HG03342 (cell line): Measurements from ENCODE around the gene PPP1R12B.
"Not testable (repeated sequence)": the region's sequence is repeated elsewhere in the genome, so short reads cannot be mapped to it uniquely, and the experiment has no call there.

Source experiments
- ATAC-seq: cut with Tn5 transposase; IDR thresholded peaks from one replicate; pipeline ENCODE4 v1.9.1; 2021; ENCODE audit warnings: mild to moderate bottlenecking, moderate library complexity; ENCODE audit not compliant: unreplicated experiment

PPP1R12B gene

DNA sequence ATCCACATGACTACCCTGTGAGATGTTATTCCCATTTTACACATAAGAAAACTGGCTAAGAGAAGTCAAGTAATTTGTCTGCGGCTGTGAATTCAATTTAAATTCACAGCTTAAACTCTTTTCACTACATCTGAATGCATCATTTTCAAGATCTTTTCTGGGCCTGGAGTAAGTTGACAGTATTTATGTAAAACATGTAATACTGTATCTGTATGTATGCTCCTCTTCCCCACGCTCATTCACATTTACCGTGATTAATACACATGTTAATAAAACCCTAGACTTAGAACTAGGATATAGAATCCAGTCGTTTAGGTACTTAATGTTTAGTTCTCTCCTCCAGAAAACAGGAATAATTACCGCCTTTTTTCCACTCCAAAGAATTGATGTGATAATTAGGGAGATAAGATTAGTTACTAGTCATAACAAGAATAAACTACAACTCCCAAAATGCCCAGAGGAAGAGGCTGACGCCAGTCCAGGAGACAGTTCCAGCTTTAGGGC lies 442 bp upstream of the PPP1R12B start:
- no peak for ATAC-seq

DNA sequence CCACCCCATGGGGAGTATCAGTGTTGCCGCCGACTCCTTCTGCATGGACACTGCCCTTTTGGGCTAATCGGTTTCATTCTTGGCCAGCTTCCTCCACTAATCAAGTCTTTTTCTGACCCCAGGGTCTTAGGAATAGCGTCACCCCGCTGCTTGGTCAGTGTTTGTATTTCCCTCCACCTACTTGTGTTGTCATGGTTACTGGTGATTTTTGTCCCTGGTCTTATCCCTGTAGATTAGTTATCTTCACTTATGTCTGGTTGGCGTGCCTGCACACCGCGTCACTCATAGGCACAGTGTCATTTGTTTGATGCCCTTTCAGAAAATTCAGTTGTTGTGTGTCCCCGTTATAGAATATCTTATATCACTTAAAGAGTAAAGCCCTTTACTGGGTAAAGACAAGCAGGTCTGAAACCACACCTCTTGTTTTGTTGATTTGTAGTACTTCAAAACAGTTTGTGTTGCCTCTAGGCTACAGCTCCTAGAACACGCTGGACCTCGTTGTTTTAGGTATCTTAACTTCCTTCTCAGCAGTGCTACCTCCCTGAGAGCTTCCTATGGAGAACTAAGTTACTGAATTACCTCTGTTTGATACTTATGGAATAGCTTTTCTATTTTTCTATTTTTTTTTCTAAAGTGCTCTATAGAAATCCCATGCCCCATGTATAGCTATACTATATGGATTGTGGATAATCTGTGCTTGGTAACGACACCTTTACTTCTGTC lies 868 bp downstream of the PPP1R12B start:
- ATAC-seq: peak; percentile 13

DNA sequence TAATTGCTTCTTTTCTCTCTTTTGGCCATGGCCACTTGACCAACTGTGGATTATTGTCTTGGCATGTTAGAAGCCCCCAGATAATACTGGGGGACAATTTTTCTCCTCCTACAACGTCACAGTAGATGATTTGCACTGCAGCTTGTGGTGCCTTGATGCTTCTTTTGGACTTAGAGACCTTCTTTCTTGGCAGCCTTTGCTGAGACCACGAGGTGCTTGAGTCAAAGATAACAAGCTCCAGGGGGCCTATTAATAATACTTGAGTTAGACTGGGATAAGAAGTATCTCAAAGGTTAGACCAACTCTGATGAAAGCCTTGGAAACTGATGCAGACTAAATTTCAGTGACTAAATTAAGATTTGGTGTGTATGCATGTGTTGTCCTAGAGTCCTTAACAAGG lies 3.2 kb downstream of the PPP1R12B start:
- no peak for ATAC-seq

DNA sequence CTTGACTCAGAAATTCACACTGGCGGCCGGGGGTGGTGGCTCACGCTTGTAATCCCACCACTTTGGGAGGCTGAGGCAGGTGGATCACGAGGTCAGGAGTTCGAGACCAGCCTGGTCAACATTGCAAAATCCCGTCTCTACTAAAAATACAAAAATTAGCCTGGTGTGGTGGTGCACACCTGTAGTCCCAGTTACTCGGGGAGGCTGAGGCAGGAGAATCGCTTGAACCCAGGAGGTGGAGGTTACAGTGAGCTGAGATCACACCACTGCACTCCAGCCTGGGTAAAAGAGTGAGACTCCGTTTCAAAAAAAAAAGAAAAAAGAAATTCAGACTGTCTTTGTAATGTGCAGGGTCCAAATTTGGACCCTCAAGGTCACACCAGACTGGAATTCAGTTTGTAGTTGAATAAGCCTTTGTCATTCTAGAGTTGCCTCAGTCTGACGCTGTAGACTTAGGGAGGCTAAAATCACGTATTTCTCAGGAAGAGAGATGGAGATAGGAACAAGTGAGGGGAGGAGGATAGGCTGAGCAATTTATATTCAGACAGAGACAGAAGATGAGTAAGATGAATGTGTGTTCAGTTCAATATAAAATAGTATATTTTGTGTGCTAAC lies 4.2 kb downstream of the PPP1R12B start:
- ATAC-seq: not testable (repeated sequence)

DNA sequence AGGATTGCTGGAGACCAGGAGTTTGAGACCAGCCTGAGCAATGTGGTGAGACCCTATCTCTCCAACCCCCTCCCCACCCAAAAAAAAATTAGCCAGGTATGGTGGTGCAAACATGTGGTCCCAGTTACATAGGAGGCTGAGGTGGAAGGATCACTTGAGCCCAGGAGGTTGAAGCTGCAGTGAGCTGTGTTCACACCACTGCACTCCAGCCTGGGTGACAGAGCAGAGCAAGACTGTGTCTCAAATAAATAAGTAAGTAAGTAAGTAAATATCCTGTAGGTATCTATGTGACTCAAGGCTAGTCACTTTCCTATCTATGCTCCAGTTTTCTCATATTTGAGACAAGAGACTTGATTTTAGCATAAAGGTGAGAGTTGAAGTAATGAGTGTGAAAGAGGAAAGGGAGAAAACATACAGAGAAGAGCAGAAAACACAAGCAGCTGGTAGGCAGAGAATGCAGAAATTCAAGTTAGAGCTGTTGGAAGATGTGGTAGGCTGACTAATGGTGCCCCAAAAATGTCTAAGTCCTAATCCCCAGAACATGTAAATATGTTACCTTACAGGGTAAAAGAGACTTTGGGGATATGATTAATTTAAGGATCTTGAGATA lies 7.5 kb downstream of the PPP1R12B start:
- no peak for ATAC-seq

DNA sequence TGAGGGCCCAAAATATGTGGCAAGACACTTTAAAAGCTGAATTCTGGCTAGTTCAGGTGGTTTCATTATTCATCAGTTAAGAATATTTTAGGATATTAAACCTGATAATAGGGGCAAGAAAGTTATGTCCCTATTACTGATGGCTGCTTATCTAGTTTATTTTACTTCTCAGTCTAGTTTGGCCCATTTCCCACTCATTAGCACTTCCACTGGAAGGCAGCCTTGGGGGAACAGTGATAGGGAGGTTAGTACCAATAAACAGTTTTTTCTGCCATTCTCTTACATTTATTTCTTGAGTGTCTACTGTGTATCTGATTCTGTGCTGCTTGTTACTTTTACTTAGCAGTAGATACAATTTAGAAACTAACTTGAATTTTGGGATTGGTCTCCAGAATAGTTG lies 9.0 kb downstream of the PPP1R12B start:
- ATAC-seq: no peak

DNA sequence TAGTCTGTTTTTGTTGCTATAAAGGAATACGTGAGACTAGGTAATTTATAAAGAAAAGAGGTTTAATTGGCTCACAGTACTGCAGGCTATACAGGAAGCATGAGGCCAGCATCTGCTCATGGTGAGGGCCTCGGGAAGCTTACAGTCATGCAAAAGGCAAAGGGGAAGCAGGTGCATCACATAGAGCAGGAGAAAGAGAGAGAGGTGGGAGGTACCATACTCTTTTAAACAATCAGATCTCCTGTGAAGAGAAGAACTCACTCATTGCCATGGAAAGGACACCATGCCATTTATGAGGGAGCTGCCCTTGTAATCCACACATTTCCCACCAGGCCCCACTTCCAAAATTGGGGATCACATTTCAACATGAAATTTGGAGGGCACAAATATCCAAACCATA lies 12.7 kb downstream of the PPP1R12B start:
- ATAC-seq: no peak

DNA sequence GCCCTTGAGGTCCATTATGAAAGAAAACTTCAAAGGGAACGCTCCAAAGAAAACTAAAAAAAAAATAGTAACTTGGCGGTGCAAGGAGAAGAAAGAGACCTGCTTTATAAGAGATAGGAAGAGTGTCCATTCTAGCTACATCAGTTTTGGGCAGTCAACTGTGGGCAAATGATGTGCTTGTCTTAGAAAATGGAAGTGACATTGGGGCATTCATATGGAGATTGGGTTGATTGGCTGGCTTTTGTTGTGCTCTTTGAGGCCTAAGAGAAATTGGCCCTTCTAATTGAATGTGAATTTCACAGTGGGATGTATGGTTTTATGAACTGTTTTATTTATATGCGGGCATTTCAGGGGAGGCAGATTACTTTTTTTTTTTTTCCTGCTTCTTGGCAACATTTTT lies 13.2 kb downstream of the PPP1R12B start:
- ATAC-seq: no peak

DNA sequence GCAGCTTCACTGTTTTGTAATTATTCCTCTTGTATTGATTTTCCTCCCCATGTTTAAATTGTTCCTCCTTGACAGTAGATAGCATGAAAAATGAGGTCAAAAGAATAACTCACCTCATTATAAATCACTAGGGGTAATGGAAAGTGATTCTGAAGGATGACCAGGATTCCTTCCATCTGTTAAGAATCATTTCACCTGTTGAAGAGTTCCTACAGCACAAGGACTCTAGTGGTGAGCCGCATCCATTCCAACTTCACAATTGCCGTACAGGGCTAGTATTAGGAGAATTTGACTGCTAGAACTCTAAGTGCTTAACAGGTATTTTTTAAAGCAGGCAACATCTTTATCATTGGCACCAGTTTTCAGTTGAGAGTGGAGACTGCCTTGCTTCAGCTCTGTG lies 13.7 kb downstream of the PPP1R12B start:
- ATAC-seq: no peak

DNA sequence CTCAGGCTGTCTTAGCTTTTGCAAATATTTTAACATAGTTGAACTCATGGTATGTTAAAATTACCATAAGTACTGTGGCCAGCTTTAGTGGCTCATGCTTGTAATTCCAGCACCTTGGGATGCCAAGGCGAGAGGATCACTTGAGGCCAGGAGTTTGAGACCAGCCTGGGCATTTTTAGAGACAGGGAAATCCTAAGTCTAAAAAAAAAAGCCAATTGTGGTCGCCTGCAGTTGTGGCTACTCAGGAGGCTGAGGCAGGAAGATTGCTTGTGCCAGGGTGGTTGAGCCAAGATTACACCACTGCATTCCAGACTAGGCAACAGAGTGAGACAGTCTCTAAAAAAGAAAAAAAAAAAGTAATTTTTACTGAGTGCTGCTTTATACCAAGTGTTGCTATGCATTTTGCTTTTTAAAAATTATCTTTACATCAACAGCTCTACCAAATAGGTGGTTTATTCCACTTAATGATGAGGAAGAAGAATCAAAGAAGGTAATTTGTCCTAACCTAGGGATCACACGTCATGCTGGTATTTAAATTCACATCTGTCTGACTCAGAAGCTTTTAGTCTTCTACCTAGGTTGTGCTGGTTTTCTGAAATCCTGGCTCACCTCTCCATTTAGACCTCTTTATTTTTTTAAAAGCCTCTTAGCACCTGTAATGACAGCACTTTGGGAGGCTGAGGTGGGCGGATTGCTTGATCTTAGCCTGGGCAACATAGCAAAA lies 16.8 kb downstream of the PPP1R12B start:
- ATAC-seq: no peak

DNA sequence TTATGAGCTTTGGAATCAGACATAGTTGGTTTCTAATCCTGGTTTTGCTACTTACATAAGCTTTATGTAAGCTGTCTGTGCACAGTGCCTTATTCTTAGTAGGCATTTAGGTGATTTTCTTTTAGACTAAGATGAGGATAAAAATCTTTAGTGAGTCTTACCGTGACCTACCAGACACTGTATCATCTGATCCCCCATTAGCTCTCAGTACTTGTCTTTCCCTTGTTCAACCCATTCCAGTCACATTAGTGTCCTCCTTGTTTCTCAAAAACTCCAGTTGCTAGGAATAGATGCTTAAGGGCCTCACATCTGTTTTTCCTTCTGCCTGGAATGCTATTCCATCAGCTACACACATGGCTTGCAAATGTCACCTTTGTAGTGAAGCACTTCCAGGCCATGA lies 18.8 kb downstream of the PPP1R12B start:
- no peak for ATAC-seq

DNA sequence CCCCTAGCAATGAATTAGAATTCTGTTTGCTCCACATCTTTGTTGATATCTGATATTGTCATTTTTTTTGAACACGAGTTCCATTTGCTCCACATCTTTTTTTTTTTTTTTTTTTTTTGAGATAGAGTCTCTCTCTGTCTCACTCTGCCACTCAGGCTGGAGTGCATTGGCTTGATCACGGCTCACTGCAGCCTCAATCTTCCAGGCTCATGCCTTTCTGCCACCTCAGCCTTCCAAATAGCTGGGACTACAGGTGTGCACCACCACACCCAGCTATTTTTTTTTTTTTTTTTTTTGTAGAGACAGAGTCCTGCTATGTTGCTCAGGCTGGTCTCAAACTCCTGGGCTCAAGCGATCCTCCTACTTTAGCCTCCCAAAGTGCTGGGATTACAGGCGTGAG lies 22.4 kb downstream of the PPP1R12B start:
- ATAC-seq: not testable (repeated sequence)

DNA sequence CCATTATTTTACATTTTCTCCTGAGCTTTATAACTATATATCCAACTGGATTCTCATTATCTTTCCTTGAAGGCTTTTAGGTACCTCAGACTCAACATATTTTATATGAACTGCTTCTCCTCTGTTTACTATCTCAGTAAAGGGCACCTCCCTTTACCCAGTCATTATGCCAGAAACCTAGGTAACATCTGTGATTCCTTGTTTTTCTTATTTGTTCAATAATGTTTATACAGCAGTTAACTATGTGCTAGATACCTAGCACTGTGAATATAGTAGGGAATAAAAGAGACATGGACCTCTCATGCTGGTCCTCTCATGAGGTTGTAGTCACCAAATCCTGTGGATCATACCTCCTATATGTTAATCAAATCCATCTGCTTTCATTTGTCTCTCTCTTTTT lies 25.6 kb downstream of the PPP1R12B start:
- no peak for ATAC-seq

DNA sequence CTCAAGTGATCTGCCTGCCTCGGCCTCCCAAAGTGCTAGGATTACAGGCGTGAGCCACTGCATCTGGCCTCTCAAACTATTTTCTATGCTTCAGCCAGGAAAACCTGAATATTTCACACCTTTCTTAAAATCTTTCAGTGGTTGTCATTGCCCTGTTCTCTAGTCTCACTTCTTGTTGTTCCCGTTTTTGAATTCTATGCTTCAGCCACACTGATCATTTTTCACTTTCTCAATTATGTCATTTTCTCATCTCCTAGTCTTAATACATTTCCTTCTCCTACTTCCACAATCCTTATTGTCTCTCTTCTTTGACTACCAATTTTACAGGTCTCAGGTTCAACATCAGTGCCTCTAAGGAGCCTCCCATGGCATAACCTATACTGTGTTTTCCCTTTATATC lies 26.7 kb downstream of the PPP1R12B start:
- not testable (repeated sequence) for ATAC-seq

DNA sequence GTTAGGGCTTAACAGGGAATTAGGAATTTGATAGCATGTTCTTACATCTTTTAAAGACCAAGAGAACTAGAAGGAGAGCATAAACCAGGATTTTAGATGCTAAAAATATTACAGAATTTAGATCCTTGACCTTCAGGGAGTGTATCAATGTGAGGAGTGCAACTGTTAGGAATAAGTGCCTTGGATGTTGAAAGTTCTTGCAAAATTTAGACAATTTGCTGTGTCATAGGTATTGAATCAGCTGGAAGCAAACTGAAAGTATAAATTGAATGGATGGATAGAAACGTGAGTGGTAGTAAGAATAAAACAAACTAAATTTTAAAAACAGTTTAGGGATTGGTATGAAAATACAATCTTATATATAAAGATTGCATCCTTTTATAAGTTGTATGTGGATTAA lies 27.7 kb downstream of the PPP1R12B start:
- no peak for ATAC-seq

DNA sequence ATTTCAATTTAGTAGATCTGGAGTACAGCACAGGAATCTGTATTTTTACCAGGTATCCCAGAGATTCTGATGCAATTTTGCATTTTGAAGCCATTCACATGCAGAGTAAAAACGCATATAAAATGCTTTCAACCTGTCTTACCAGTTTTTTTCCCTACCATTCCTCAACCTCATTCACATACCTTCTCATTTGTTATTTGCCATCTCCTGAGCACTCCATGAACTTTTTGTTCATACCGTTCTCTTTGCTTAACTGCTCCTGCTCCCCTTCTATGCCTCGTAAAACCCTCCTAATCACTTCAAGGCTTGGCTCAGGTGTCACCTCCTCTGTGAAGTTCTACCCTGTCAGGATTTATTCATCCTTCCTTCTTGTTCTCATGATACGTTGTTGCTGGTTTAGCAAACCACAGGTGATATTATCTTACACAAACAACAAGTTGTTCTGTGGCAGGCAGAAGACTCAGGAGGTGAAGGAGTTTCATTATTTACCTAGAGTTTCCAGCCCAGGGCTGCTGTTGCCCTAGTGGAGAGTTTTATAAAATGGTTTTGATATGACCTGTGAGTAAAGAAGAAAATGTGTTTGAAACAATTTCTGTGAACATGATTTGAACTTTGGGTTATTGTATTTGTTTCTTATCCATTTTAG lies 31.5 kb downstream of the PPP1R12B start:
- not testable (repeated sequence) for ATAC-seq

DNA sequence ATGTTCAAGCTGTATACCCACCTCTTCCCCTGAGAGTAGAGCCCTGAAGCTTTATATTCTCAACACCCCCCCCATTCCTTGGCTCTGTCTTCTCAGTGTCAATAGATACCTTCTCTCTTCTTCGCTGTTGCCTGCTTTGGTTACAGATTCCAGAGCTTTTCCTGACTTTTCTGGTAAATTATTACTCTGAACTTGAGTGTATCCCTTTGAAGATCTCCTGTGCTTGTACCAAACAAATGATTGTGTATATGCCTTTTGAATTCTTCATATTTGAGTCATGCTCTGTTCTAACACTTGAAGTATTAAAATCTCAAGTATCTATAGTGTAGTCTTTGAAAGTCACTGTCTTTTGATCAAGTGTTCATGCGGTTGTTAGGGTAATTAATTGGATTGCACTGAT lies 32.0 kb downstream of the PPP1R12B start:
- not testable (repeated sequence) for ATAC-seq

DNA sequence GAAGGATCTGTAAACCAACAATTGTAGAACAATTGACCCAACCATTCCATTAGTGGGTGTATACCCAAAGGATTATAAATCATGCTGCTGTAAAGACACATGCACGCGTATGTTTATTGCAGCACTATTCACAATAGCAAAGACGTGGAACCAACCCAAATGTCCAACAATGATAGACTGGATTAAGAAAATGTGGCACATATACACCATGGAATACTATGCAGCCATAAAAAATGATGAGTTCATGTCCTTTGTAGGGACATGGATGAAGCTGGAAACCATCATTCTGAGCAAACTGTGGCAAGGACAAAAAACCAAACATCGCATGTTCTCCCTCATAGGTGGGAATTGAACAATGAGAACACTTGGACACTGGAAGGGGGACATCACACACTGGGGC lies 33.4 kb downstream of the PPP1R12B start:
- ATAC-seq: not testable (repeated sequence)

DNA sequence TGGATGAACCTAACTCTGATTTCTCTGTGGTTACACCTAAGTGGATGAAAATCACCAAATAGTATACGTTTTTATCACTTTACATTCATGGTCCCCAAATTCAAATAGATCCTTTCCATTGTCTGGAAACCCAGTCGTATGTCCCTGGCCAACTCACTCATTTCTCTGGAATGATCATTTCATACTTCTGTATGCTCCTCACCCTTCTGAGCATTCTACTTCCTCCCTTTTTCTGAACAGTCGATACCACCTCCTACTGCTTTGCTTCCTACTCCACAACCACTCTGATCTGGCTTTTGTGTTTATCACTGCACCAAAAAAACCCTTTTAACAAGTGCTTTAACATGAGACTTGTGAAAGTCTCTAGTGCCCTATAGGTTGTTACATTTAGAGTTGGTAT lies 47.3 kb downstream of the PPP1R12B start:
- ATAC-seq: not testable (repeated sequence)

DNA sequence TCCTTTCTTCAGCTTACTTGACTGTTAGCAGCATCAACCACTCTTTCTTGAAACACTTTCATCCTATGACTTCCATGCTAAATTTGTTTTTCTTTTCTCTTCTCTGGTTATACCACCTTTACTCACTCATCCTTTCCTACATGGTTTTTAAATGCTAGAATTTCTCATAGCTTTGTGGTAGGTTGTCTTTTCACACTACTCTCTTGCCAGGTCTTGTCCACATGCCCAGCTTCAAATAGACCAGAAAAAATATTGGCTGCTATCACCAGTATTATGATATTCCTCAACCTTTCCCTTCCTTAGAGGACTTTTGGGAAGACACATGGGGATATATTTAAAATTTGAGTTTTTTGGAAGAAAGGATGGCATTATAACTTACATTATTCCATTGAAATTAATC lies 48.8 kb downstream of the PPP1R12B start:
- ATAC-seq: no peak

DNA sequence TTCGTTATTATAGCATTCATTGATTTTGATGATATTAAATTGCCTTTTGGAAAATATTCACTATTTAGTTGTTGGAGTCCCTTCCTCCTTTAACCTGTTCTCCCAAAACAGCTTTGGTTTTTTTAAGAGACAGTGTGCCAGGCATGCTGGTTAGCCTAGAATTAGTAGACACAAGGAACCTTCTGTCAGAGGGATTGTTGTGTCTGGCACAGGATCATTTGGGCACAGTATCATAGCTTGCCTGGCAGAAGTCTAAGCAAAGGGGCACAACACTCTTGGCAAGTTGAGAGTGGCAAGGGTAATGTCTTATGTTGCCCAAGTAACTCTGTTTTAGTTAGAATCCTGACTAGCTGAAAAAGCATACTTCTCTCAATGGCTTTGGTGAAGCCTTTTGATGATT lies 49.9 kb downstream of the PPP1R12B start:
- not testable (repeated sequence) for ATAC-seq
